ENCODE measurements around the gene CPS1.

CPS1 gene

DNA sequence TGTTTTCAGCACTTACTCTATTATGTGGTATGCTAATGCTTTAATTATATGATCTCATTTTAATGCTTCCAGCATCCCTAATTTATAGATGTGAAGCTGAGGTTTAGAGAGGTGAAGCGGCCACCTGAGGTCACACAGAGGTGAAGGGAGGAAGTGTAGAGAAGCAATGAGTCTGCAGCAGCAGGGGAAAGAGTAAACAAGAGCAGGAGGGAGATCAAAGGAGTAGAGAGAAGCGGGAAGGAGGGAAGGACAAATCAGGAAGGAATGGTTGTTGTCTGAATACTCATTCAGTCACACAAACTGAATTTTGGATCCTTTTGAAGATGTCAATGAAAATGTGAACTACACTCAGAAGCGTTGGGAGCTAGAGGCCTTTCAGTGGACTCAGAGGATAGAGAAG lies 130.0 kb downstream of the CPS1 start:
- no peak for DNase-seq (ENCODE audit: low read depth)

DNA sequence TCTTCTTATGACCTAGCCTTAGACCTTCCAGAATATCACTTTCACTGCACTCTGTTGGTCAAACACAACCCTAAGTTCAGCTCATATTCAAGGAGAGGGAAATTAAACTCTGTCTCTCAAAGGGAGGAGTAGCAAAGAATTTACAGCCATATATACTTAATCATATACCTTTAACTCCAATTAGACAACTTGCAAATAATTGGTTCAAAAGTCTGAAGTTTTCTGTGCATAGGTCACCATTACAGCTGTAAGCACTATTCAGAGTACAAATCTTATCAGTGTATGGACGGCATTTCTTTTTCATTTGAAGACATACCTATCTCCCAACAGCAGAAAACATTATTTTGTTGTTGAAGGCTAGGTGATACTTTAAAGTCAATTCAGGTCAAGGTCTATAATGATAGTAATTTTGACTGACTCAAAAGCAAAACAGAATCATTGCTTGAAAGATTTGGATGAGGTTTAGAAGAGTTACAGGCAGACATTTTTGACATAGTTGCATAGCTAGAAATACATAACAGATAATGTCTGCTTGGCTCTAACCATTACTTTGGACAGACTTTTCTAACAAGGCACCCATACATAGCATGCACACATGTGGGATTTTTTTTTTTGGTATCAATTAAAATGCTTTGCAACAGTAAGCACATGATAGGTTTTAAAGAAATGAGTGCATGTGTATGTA lies 131.5 kb downstream of the CPS1 start:
- no peak for DNase-seq (ENCODE audit: low read depth)

DNA sequence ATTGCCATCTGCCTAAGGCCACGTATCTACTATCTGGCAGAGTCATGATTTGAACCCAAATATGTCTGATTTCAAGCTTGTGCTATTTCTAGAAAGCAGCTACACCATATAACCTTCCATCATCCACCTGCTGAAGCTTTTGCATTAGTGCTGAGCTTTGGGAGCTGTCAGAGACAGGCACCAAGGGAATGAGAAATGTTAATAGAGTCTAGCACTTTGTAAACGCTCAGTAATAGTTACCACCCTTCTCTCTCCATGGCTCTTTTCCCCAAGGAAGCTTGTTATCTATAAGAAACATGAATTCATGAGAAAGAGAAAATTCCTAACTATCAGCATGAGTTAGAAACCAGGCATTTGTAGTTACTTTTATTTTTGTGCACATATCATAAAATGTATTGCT lies 151.5 kb downstream of the CPS1 start:
- no peak for DNase-seq (ENCODE audit: low read depth)

DNA sequence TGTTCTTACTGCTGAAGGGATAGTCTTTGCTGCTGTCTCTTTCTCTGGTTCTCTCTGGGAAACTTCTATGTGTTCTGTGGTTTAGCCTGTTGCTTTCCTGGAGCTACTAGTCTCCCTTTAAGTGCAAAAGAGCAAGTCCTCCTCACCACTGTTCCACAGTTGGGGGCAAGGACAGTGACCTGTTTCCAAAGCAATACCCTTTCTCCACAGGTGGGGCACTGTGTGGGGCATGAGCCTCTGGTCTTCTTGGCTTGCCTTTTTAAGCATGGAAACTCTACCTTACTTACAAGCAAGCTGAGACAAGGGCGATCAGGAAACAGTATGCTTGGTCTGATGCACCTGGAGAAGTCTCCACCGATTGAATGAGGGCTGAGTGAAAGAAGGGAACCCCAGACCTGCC lies 156.7 kb downstream of the CPS1 start:
- no peak for DNase-seq (ENCODE audit: low read depth)

DNA sequence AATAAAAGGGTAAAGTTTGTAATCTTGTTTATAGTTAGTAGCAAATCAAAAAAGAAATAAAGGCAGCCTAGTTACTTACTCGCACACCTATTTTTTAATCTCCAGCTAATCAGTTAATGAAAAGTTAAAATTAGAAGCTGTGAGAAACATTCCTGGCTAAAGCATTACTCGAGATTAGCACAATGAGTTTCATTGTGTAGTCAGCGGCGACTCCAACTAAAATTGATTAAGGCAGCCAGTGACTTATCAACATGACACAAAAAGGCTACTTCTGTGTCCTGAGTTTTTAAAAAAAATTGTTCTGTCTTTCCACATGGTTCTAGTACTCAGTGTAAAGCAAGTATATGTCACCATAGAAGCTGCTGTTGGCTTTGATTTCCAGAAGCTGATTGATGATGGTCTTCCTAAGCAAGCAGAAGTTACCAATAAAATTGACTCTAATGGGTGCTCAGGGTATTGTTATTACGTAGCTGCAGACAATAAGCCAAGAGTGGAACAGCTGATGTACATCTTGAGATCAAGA lies 159.2 kb downstream of the CPS1 start:
- DNase-seq (ENCODE audit: low read depth), result no peak

DNA sequence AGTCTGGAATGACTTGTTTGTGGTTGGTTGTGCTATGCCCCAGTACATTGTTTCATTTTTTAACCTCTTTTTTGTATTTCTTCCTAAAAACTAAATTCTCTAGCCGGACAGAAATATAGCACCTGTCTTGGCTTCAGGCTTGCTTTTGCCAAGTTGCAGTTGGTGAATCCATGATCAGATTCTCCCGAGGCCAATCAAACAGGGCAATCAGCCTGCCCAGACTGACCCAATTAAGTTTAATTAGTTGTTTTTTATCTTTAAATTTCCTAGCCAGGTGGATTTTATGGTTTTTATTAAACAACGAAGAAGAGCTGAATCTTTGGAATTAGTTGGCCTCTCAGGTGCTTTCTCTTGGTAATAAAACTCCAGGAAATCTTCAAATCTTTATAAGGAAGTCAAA lies 162.1 kb downstream of the CPS1 start:
- DNase-seq (ENCODE audit: low read depth), result no peak

DNA sequence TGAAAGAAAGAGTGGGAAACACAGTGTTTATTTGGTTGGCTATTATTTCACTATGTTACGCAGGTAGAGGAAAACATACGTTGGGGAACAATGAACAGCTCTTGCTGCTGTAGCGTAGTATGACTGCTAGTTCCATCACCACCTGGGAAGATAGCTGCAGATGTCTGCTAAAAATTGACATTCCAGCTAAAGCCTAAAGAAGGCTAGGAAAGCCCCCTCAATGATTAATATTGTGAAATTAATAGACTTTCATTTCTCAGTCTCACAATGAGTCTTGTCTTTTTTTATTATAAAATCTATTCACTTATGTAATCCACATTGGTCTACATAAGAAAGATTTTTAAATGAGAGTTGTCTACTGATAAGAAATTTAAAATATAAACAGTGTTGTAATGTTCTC lies 165.7 kb downstream of the CPS1 start:
- no peak for DNase-seq (ENCODE audit: low read depth)

DNA sequence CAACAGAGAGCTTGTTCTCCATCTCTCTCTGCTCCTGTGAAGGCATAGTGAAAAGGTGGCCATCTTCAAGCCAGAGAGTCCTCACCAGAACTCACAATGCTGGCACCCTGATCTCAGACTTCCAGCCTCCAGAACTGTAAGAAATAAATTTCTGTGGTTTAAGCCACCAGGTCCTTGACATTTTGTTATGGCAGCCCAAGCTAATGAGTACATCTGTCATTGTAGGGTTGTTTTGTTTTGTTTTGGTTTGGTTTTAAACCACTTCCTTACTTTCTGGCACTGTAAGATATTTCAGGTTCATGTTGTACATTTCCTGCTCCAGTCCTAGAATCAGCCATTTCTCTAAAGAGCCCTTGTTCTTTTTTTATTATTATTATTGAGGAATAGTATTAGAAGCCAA lies 171.2 kb downstream of the CPS1 start:
- DNase-seq (ENCODE audit: low read depth), result no peak
